Hepatocyte (in vitro differentiated cells): ENCODE data around the gene YIF1B. TPM values are rescaled to one million over a fixed set of nuclear protein-coding genes. Genes with fewer than 3 reads are reported as not detected.

Experiments
- DNase-seq: peaks from one replicate; pipeline ENCODE4 v3.0.0-alpha.2; 2016; ENCODE audit warnings: low spot score
- H2AFZ ChIP-seq: fragments of 200-600 bp; sonication (generic); 2 replicates; pipeline ENCODE4 v1.6.0; 2016; ENCODE audit warnings: antibody characterized with exemption, mild to moderate bottlenecking
- H3K27ac ChIP-seq: fragments of 200-600 bp; sonication (generic); 2 replicates; pipeline ENCODE4 v1.5.1; 2016; ENCODE audit warnings: mild to moderate bottlenecking
- H3K27me3 ChIP-seq: fragments of 200-600 bp; sonication (generic); 2 replicates; pipeline ENCODE4 v1.6.1; 2016
- H3K36me3 ChIP-seq: fragments of 200-600 bp; sonication (generic); replicated peaks from 2 replicates; pipeline ENCODE4 v1.5.1; 2016; ENCODE audit warnings: low read depth; ENCODE audit not compliant: insufficient read depth
- H3K4me1 ChIP-seq: fragments of 200-600 bp; sonication (generic); 2 replicates; pipeline ENCODE4 v1.5.1; 2016; ENCODE audit warnings: mild to moderate bottlenecking, moderate library complexity; ENCODE audit not compliant: insufficient read depth
- H3K4me2 ChIP-seq: fragments of 200-600 bp; sonication (generic); 2 replicates; pipeline ENCODE4 v1.6.0; 2016
- H3K4me3 ChIP-seq: fragments of 200-600 bp; sonication (generic); 2 replicates; pipeline ENCODE4 v1.5.1; 2016; ENCODE audit warnings: mild to moderate bottlenecking
- H3K79me2 ChIP-seq: fragments of 200-600 bp; sonication (generic); 2 replicates; pipeline ENCODE4 v1.6.0; 2017; ENCODE audit warnings: mild to moderate bottlenecking
- H3K9me2 ChIP-seq: fragments of 200-600 bp; sonication (generic); replicated peaks from 2 replicates; pipeline ENCODE4 v1.6.0; 2017; ENCODE audit warnings: mild to moderate bottlenecking; ENCODE audit not compliant: insufficient read depth
- H3K9me3 ChIP-seq: fragments of 200-600 bp; sonication (generic); 2 replicates; pipeline ENCODE4 v1.5.1; 2016; ENCODE audit warnings: low read depth, mild to moderate bottlenecking
- H4K20me1 ChIP-seq: fragments of 200-600 bp; sonication (generic); 2 replicates; pipeline ENCODE4 v1.6.0; 2016; ENCODE audit warnings: mild to moderate bottlenecking; ENCODE audit not compliant: insufficient read depth, poor library complexity, severe bottlenecking
- EZH2 ChIP-seq: fragments of 200-600 bp; sonication (generic); IDR thresholded peaks from 2 replicates; pipeline ENCODE4 v1.6.1; 2016; ENCODE audit warnings: antibody characterized with exemption, mild to moderate bottlenecking, borderline replicate concordance
- EZH2phosphoT487 ChIP-seq: fragments of 200-600 bp; sonication (generic); IDR thresholded peaks from one replicate; pipeline ENCODE4 v1.6.1; 2018; ENCODE audit warnings: antibody characterized with exemption, mild to moderate bottlenecking, low read depth, moderate library complexity; ENCODE audit not compliant: unreplicated experiment, severe bottlenecking
- WGBS: methylation state at CpG from one replicate; pipeline ENCODE4 v1.1.6; 2016; ENCODE audit warnings: low lambda C conversion rate; ENCODE audit errors: missing lambda C conversion rate; 5-methylcytosine and 5-hydroxymethylcytosine counted together
- polyA plus RNA-seq: library from polyadenylated mRNA; unstranded; fragments of >200 nt; fragmentation: Nextera tagmentation; extraction: Ambion mirVana; gene quantifications from 2 replicates; pipeline ENCODE4 v1.2.1, GENCODE V29; 2016
- total RNA-seq: library from RNA; depleted of rRNA; stranded (reverse); fragments of >200 nt; gene quantifications from 2 replicates; pipeline ENCODE4 v1.2.3, GENCODE V29; 2014
- TF ChIP-seq, protein P1 (sequence below): fragments of 200-600 bp; sonication (generic); IDR thresholded peaks from 2 replicates; pipeline ENCODE4 v1.5.1; 2016; ENCODE audit warnings: antibody characterized with exemption, mild to moderate bottlenecking; ENCODE audit not compliant: poor library complexity

The YIF1B gene
- total and polyA plus RNA-seq, 2 experiments from 2014 or later, result 50.0 to 105 TPM

DNA sequence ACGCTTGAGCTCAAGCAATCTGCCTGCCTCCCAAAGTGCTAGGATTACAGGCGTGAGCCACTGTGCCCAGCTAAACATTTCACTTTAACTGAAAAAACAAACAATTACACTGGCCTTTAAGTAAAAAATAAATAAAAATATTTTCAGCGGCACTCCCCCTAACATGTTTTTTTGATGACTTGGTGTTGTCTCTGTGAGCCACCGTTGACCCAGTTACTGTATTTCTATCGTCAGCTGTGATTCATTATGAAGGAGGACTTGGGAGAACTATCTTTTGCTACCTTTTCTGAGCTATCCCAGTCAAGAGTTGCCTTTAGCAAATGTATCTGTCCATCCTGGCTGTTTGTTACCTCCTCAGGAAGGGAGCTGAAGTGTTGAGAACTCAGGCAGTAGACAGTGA lies 30.2 kb downstream of the YIF1B start:
- Histone ChIP-seq H3K9me2 (no peaks in the 10 kb centered on the region), H3K27ac (no peak overlapping the region), H3K36me3 (no peaks in the 10 kb centered on the region), H3K27me3 (no peaks in the 10 kb centered on the region), H4K20me1 (peaks cover 29% of the 10 kb centered on the region), H3K9me3 (no peaks in the 10 kb centered on the region), H3K4me3 (no peak overlapping the region), H3K79me2 (peaks cover 54% of the 10 kb centered on the region), H3K4me1 (peaks cover 2% of the 10 kb centered on the region), H2AFZ (no peak overlapping the region), H3K4me2 (no peak overlapping the region)
- 92% methylated on average over 5 of the region's 5 CpGs for WGBS
- no peak for DNase-seq
- TF ChIP-seq EZH2 (no peak), EZH2phosphoT487 (no peak)
- TF ChIP-seq, protein P1, sequence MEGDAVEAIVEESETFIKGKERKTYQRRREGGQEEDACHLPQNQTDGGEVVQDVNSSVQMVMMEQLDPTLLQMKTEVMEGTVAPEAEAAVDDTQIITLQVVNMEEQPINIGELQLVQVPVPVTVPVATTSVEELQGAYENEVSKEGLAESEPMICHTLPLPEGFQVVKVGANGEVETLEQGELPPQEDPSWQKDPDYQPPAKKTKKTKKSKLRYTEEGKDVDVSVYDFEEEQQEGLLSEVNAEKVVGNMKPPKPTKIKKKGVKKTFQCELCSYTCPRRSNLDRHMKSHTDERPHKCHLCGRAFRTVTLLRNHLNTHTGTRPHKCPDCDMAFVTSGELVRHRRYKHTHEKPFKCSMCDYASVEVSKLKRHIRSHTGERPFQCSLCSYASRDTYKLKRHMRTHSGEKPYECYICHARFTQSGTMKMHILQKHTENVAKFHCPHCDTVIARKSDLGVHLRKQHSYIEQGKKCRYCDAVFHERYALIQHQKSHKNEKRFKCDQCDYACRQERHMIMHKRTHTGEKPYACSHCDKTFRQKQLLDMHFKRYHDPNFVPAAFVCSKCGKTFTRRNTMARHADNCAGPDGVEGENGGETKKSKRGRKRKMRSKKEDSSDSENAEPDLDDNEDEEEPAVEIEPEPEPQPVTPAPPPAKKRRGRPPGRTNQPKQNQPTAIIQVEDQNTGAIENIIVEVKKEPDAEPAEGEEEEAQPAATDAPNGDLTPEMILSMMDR, result no peak

DNA sequence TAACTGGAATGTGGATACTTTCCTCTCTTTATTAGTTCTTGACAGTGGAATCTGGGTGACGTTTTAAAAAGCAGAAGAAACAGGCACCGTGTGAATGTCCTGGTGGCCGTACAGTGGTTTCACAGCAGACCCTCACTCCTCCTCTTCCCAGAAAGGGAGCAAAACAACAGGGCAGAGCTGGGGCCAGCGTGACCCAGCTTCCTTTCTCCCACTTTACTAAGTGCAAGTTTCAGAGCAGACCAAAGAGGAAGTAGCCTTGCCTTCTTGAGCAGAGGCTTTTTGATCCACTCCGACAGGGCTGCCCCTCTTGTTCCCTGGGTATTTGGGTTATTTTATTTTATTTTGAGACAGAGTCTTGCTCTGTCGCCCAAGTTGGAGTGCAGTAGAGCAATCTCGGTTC lies 31.3 kb downstream of the YIF1B start:
- H3K4me2 ChIP-seq, result no peak overlapping the region
- peaks cover 66% of the 10 kb centered on the region for H3K79me2 ChIP-seq
- no peak overlapping the region for H2AFZ ChIP-seq
- H3K9me3 ChIP-seq, result no peaks in the 10 kb centered on the region
- DNase-seq, result no peak
- H3K36me3 ChIP-seq, result no peaks in the 10 kb centered on the region
- 85% methylated on average over 7 of the region's 7 CpGs for WGBS
- H3K27ac ChIP-seq, result no peak overlapping the region
- no peak overlapping the region for H3K4me3 ChIP-seq
- H3K4me1 ChIP-seq, result peaks cover 2% of the 10 kb centered on the region
- TF ChIP-seq EZH2 (no peak), EZH2phosphoT487 (no peak)
- TF ChIP-seq, protein P1, result no peak
- no peaks in the 10 kb centered on the region for H3K9me2 ChIP-seq
- H4K20me1 ChIP-seq, result peaks cover 36% of the 10 kb centered on the region
- no peaks in the 10 kb centered on the region for H3K27me3 ChIP-seq

DNA sequence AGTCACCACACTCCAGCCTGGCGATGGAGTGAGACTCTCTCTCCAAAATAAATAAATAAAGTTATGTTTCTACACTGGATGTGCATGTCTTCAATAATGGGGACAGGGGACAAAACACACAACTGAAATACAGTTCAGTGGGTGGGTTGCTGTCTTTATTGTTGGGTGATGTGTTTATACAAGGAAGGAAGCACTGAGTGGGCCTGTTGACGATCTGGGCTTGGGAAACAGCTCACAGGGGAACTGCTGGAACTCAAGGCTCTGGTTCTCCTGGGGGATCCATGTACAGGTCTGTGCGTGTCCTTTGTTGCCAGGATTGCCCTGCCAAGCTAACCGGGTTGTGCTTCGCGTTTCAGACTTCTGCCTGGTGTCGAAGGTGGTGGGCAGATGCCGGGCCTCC lies 32.5 kb downstream of the YIF1B start:
- H3K9me2 ChIP-seq, result no peaks in the 10 kb centered on the region
- WGBS, result 95% methylated on average over 8 of the region's 8 CpGs
- H3K27me3 ChIP-seq, result no peaks in the 10 kb centered on the region
- DNase-seq, result no peak
- no peaks in the 10 kb centered on the region for H3K36me3 ChIP-seq
- TF ChIP-seq, protein P1, result no peak
- TF ChIP-seq EZH2 (no peak), EZH2phosphoT487 (no peak)
- H2AFZ ChIP-seq, result no peak overlapping the region
- H3K4me2 ChIP-seq, result no peak overlapping the region
- H3K4me1 ChIP-seq, result peaks cover 7% of the 10 kb centered on the region
- H3K79me2 ChIP-seq, result peaks cover 77% of the 10 kb centered on the region
- H3K9me3 ChIP-seq, result no peaks in the 10 kb centered on the region
- H3K4me3 ChIP-seq, result no peak overlapping the region
- H4K20me1 ChIP-seq, result peaks cover 45% of the 10 kb centered on the region
- H3K27ac ChIP-seq, result no peak overlapping the region
